Fibroblast of the aortic adventitia (primary cell): Measurements from ENCODE around the gene HSPA1B. TPM values are rescaled to one million over a fixed set of nuclear protein-coding genes. Genes with fewer than 3 reads are reported as not detected.
"Not testable (repeated sequence)": the region's sequence is repeated elsewhere in the genome, so short reads cannot be mapped to it uniquely, and the experiment has no call there.

Experiments used
- DNase-seq: peaks from one replicate; pipeline ENCODE4 v3.0.0-alpha.2; 2010; ENCODE audit warnings: low read depth
- H3K4me3 ChIP-seq: 2 replicates; pipeline ENCODE4 v1.5.1; 2011; ENCODE audit warnings: low read depth, mild to moderate bottlenecking, control low read depth, low read length, moderate library complexity
- CTCF ChIP-seq: IDR thresholded peaks from 2 replicates; pipeline ENCODE4 v1.5.1; 2011; ENCODE audit warnings: mild to moderate bottlenecking, low read length, control low read depth, inconsistent platforms; ENCODE audit not compliant: insufficient read depth
- total RNA-seq: library from RNA; depleted of rRNA; stranded (reverse); fragments of >200 nt; gene quantifications from 2 replicates; pipeline ENCODE4 v1.2.3, GENCODE V29; 2012; ENCODE audit warnings: low replicate concordance

HSPA1B gene
- total RNA-seq, 1 donor = 112 TPM

GRCh38 chr6:31864818-31865204, 37.3 kb downstream of the HSPA1B start:
- TF ChIP-seq CTCF = no peak
- DNase-seq = no peak
- H3K4me3 ChIP-seq = no peak overlapping the region

GRCh38 chr6:31865205-31866118, 37.9 kb downstream of the HSPA1B start:
- DNase-seq = no peak
- TF ChIP-seq CTCF = no peak
- H3K4me3 ChIP-seq = no peak overlapping the region

GRCh38 chr6:31868658-31868971, 41.1 kb downstream of the HSPA1B start:
- DNase-seq, H3K4me3 ChIP-seq: not testable (repeated sequence)

DNA sequence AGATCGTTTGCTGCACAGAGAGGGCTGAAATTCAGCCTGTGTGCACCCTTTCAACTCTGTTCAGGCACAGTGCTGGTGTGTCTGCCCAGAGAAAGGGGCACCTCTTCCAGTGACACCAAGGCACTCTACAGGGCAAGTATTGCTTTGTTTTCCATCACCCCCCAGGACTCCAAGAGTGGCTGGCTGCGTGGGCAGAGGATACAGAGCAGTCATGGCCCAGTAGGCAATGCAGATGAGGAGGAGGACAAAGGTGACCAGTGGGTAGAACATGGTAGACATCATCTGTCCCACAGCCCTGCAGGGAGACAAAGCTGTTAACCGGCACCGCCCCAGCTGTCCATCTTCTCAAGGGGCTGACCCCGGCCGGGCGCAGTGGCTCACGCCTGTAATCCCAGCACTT, 41.8 kb downstream of the HSPA1B start:
- DNase-seq = no peak
- H3K4me3 ChIP-seq = no peak overlapping the region
- no peak for TF ChIP-seq CTCF

- no peak for TF ChIP-seq CTCF
- no peak for DNase-seq
- no peak overlapping the region for H3K4me3 ChIP-seq
These were observed 42.9 kb downstream of the HSPA1B start for GRCh38 chr6:31870385-31870921.

- TF ChIP-seq CTCF = no peak
- H3K4me3 ChIP-seq = no peak overlapping the region
- DNase-seq = peak; percentile 19
These were observed 43.6 kb downstream of the HSPA1B start for GRCh38 chr6:31871046-31871659.

- no peak for TF ChIP-seq CTCF
- H3K4me3 ChIP-seq = no peak overlapping the region
- no peak for DNase-seq
These were observed 46.6 kb downstream of the HSPA1B start for GRCh38 chr6:31874084-31874670.
